ENCODE data around the gene WDR86.

The WDR86 gene

DNA sequence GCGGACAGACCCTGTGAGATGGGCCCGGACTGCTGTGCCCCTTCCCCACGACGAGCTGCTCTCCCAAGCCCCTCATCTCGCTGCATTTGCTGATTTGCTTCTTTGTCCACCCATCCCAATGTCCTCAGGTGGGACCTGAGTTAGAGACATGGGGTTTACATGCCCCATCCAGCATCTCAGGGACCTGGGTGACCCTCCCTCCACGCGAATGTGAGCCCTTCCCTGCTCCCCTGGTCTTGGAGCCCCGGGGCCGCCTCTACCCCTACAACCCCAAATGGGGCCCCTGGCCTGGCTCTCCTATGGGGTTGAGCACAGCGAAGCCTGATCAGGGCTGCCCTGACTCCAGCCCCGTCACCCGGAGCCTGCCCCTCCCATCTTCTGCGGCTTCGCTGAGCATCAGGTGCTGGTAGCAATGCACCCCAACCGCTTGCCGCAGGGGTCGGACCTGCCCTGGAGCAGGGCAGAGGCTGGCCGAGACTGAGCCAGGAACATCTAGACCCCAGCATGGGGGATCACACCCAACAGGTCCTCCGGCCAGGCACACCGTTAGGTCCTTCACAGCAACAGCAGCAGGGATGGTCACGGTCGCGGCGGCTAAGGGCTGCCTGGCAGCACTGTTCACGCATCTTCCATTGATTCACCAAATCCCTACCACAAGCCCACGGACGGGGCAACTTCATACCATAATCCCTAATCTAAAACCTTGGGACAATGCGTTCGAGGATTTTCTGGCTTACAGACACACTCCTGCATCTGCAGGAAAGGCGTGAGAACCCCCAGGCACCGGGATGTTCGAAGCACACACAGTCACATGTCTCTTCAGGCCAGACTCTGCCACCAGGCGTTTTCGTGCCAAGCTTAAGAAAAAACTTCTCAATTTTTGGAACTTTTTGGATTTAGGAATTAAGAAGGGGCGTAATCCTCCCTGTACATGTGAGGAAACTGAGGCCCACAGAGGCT lies 15.5 kb downstream of the WDR86 start:
- Histone ChIP-seq H3K27ac (ENCODE audit: low read length) (no peak overlapping the region), H3K4me1 (ENCODE audit: control insufficient read depth, insufficient read depth, low read length) (no peaks in the 10 kb centered on the region), H3K9me3 (ENCODE audit: control insufficient read depth in 2 of 2, low read length in 2 of 2) (no peaks in the 10 kb centered on the region), H3K27me3 (ENCODE audit: control insufficient read depth in 1 of 2, insufficient read depth in 2 of 2, low read length in 2 of 2) (peaks cover 2 to 3% of the 10 kb centered on the region in 2 donors), H3K9ac (ENCODE audit: low read length in 2 of 2) (no peak overlapping the region), H3K4me3 (ENCODE audit: low read length in 2 of 2) (no peak overlapping the region), H3K36me3 (ENCODE audit: control insufficient read depth in 2 of 2, insufficient read depth in 2 of 2, low read length in 2 of 2) (no peaks in the 10 kb centered on the region)

DNA sequence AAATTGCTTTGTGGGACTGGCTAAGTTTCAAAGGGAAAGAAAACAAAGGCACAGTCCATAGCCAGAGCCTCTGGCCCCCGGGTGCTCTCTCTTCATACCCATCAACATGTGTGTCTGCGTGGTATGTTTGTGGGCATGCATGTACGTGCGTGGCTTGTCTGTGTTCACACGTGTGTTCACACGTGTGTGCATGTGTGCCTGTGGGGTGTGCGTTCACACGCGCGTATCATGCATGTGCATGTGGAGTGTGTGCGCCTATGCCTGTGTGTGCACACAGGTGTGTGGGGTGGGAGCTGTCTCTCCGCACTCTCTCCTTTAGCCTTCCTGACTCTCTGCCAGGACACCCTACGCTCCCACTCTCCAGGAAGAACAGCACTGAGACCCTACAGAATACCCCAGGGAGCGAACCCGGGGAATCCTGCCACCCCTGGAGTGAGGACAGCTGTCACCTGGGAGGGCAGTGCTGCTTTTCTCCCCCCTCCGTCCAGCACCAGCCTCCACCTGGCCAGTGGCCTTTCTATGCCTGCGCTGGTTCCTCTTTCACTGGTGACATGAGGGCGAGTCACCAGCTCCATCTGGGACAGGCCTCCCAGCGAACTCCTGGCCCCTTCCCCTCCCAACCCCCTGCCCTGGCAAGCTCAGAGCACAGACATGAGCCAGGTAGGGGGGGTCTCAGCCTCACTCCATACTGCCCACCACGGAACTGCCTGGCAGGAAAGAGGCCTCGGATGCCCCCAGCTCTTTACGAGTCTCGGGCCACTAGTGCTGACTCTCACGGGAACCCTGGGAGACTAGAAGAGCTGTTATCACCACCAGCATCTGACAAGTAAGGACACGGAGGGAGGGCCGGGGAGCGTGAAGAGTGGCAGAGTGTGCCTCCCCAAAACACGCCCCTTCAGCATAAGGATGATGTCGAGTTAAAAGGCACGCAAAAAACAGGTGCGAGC lies 16.5 kb downstream of the WDR86 start:
- no peak overlapping the region for H3K27ac ChIP-seq (ENCODE audit: low read length)
- H3K9ac ChIP-seq (ENCODE audit: low read length in 2 of 2), result no peak overlapping the region
- H3K27me3 ChIP-seq (ENCODE audit: control insufficient read depth in 1 of 2, insufficient read depth in 2 of 2, low read length in 2 of 2), result peaks cover 2 to 3% of the 10 kb centered on the region in 2 donors
- no peaks in the 10 kb centered on the region for H3K9me3 ChIP-seq (ENCODE audit: control insufficient read depth in 2 of 2, low read length in 2 of 2)
- no peaks in the 10 kb centered on the region for H3K36me3 ChIP-seq (ENCODE audit: control insufficient read depth in 2 of 2, insufficient read depth in 2 of 2, low read length in 2 of 2)
- no peak overlapping the region for H3K4me3 ChIP-seq (ENCODE audit: low read length in 2 of 2)
- H3K4me1 ChIP-seq (ENCODE audit: control insufficient read depth, insufficient read depth, low read length), result no peaks in the 10 kb centered on the region

DNA sequence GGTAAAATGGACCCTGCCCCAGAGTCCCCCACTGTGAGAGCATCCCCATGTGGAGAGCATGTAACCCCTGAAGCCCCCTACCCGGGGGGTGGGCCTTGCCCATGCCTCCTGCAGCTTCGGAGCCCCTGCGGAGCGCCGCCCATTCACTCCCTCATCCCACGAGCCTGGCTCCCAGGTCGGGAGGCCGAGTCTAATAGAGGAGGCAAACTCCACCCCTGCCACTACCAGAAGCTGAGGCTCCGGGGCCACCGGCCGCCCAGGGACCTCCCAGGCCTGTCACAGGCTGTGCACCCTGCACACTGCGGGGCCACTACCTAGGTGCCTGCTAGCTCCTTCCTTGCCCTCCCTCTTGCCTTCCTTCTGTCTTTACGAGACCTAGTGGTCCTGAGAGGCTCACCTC lies 17.4 kb downstream of the WDR86 start:
- Histone ChIP-seq H3K4me3 (ENCODE audit: low read length in 2 of 2) (no peak overlapping the region), H3K9ac (ENCODE audit: low read length in 2 of 2) (no peak overlapping the region), H3K9me3 (ENCODE audit: control insufficient read depth in 2 of 2, low read length in 2 of 2) (no peaks in the 10 kb centered on the region), H3K36me3 (ENCODE audit: control insufficient read depth in 2 of 2, insufficient read depth in 2 of 2, low read length in 2 of 2) (no peaks in the 10 kb centered on the region), H3K27me3 (ENCODE audit: control insufficient read depth in 1 of 2, insufficient read depth in 2 of 2, low read length in 2 of 2) (peaks cover 2 to 3% of the 10 kb centered on the region in 2 donors), H3K27ac (ENCODE audit: low read length) (no peak overlapping the region), H3K4me1 (ENCODE audit: control insufficient read depth, insufficient read depth, low read length) (no peaks in the 10 kb centered on the region)

DNA sequence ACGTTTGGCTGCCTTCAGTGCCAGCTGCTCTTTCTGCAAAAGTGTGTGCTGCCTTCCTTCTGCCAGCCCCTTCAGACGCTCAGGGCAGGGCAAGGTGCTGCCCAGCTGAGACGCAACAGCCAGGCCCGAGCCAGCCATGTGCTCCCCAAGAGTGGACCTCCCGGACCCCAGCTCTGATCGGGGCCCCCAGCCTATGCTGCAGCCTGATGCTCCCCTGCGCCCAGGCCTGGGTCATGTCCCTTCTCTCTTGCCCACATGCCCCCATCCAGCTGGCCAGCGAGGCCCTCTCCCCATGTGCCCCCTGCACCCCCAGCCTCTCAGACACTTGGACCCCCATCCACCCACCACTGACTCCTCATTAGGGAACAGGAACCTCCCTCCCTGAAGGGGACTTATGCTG lies 17.8 kb downstream of the WDR86 start:
- Histone ChIP-seq H3K27ac (ENCODE audit: low read length) (no peak overlapping the region), H3K9ac (ENCODE audit: low read length in 2 of 2) (no peak overlapping the region), H3K4me1 (ENCODE audit: control insufficient read depth, insufficient read depth, low read length) (no peaks in the 10 kb centered on the region), H3K4me3 (ENCODE audit: low read length in 2 of 2) (no peak overlapping the region), H3K27me3 (ENCODE audit: control insufficient read depth in 1 of 2, insufficient read depth in 2 of 2, low read length in 2 of 2) (peaks cover 2 to 3% of the 10 kb centered on the region in 2 donors), H3K9me3 (ENCODE audit: control insufficient read depth in 2 of 2, low read length in 2 of 2) (no peaks in the 10 kb centered on the region), H3K36me3 (ENCODE audit: control insufficient read depth in 2 of 2, insufficient read depth in 2 of 2, low read length in 2 of 2) (no peaks in the 10 kb centered on the region)

DNA sequence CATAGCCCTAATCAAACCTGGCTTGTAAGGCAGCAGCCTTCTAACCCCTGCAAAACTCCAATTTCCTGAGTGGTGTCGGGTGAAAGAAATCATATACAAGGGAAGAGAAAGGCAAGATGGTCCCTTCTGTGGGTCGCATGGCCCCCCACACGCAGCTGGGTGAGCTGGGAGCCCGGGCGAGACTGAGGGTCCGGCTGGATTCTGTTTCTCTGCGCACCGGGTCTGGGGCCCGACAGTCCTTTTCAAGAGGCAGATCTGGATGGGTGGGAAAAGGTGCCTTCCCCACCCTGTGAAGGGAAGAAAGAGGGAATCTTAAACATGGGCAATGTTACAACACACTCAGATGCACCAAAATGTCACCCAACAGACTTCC lies 18.5 kb downstream of the WDR86 start:
- no peaks in the 10 kb centered on the region for H3K4me1 ChIP-seq (ENCODE audit: control insufficient read depth, insufficient read depth, low read length)
- no peak overlapping the region for H3K9ac ChIP-seq (ENCODE audit: low read length in 2 of 2)
- H3K4me3 ChIP-seq (ENCODE audit: low read length in 2 of 2), result no peak overlapping the region
- H3K36me3 ChIP-seq (ENCODE audit: control insufficient read depth in 2 of 2, insufficient read depth in 2 of 2, low read length in 2 of 2), result no peaks in the 10 kb centered on the region
- no peak overlapping the region for H3K27ac ChIP-seq (ENCODE audit: low read length)
- peaks cover 2 to 5% of the 10 kb centered on the region in 2 donors for H3K27me3 ChIP-seq (ENCODE audit: control insufficient read depth in 1 of 2, insufficient read depth in 2 of 2, low read length in 2 of 2)
- H3K9me3 ChIP-seq (ENCODE audit: control insufficient read depth in 2 of 2, low read length in 2 of 2), result no peaks in the 10 kb centered on the region

DNA sequence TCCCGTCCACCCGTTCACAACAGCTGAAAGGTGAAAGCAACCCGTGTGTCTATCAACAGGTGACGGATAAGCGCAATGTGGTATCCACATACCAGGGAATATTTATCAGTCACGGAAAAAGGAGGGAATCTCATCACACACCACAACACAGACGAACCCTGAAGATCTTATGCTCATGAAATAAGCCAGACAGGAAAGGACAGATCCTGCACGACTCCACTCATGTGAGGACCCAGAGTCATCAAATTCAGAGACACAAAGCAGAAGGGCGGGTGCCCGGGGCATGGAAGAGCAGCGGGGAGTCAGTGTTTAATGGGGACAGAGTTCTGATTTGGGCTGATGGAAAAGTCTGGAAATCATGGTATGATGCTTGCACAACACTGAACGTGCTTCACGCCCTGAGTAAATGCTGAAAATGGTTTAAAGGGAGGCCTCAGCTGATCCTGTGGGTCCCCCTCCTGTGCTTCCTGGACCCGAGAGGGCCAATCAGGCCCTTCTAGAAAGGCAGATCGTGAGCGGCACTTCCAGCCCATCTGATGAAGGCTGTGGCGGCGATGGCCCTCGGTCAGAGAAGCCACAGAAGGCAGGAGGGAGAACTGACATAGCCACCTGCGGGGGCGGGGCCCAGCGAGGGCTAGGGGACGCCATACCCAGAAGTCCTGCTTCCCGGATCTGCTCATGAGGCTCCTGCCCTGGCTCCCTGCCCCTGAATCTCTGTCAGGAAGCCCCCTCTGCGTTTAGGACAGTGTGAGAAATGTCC lies 19.1 kb downstream of the WDR86 start:
- Histone ChIP-seq H3K9me3 (ENCODE audit: control insufficient read depth in 2 of 2, low read length in 2 of 2) (no peaks in the 10 kb centered on the region), H3K4me3 (ENCODE audit: low read length in 2 of 2) (no peak overlapping the region), H3K27ac (ENCODE audit: low read length) (no peak overlapping the region), H3K9ac (ENCODE audit: low read length in 2 of 2) (no peak overlapping the region), H3K4me1 (ENCODE audit: control insufficient read depth, insufficient read depth, low read length) (no peaks in the 10 kb centered on the region), H3K36me3 (ENCODE audit: control insufficient read depth in 2 of 2, insufficient read depth in 2 of 2, low read length in 2 of 2) (no peaks in the 10 kb centered on the region), H3K27me3 (ENCODE audit: control insufficient read depth in 1 of 2, insufficient read depth in 2 of 2, low read length in 2 of 2) (peaks cover 2 to 5% of the 10 kb centered on the region in 2 donors)

DNA sequence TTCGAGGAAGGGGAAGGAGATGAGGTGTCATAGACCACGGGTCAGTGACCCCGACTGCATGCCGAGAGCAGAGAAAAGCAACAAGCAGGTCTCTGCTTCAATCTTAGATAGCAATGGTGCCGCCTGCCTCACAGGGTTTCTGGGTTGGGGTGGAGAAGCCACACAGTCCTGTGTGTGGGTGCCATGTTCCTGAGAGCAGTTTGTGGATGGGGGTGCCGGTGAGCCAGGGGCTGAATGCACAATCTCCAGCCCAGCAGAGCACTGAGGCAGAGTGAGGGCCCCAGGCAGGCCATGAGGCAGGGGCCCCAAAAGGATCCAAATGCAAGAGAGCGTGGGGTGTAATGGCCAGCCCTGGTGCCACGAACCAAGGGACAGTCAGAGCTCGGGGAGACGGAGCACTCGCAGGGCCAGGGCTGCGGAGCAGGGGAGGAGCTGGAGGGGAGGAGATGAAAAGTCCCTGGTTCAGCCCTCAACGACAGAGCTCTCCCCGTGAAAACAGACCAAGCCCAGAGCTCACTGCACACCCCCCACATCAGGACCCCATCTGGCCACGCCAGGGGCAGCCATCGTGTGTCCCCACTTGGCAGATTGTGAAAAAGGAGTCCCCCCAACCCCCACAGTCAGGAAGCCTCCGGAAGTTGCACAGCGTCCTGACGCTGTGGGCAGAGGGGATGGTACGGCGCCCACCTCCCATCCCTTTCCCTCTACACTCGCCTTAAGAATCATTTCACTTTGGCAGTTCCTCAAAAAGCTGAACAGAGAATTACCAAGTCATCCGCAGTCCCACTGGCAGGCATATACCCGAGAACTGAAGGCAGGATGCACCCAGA lies 19.9 kb downstream of the WDR86 start:
- Histone ChIP-seq H3K27me3 (ENCODE audit: control insufficient read depth in 1 of 2, insufficient read depth in 2 of 2, low read length in 2 of 2) (peaks cover 5% of the 10 kb centered on the region in 2 donors), H3K9me3 (ENCODE audit: control insufficient read depth in 2 of 2, low read length in 2 of 2) (no peaks in the 10 kb centered on the region), H3K36me3 (ENCODE audit: control insufficient read depth in 2 of 2, insufficient read depth in 2 of 2, low read length in 2 of 2) (no peaks in the 10 kb centered on the region), H3K27ac (ENCODE audit: low read length) (no peak overlapping the region), H3K9ac (ENCODE audit: low read length in 2 of 2) (no peak overlapping the region), H3K4me3 (ENCODE audit: low read length in 2 of 2) (no peak overlapping the region), H3K4me1 (ENCODE audit: control insufficient read depth, insufficient read depth, low read length) (no peaks in the 10 kb centered on the region)

DNA sequence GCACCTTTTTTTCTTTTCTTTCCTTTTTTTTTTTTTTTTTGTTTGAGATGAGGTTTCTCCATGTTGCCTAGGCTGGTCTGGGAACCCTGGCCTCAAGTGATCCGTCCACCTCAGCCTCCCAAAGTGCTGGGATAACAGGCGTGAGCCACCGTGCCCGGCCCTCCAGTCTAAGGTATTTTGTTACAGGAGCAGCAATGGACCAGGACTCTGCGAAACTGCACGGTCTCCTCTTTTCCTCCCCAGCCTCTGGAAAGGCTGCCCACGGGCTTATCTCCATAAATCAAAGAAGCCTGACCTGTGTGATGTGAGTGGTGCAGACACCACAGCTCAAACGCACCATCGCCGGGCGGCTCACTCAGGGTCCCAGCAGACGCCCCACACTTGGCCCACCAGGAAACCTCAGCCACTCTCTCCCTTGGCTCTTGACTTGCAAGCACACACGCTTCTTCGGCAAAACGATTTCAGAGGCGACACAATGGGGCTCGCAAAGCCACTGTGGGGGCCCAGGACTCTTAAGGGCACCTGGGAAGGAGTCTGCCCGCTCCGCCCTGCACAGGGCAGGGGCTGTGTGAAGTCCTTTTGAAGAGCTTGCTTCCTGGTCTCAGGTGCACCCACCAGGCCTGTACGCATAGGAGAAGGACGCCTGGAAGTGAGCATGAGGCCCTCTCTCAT lies 20.6 kb downstream of the WDR86 start:
- Histone ChIP-seq H3K36me3 (ENCODE audit: control insufficient read depth in 2 of 2, insufficient read depth in 2 of 2, low read length in 2 of 2) (no peaks in the 10 kb centered on the region), H3K9ac (ENCODE audit: low read length in 2 of 2) (no peak overlapping the region), H3K4me3 (ENCODE audit: low read length in 2 of 2) (no peak overlapping the region), H3K9me3 (ENCODE audit: control insufficient read depth in 2 of 2, low read length in 2 of 2) (no peaks in the 10 kb centered on the region), H3K4me1 (ENCODE audit: control insufficient read depth, insufficient read depth, low read length) (no peaks in the 10 kb centered on the region), H3K27me3 (ENCODE audit: control insufficient read depth in 1 of 2, insufficient read depth in 2 of 2, low read length in 2 of 2) (peaks cover 8% of the 10 kb centered on the region in 2 donors), H3K27ac (ENCODE audit: low read length) (no peak overlapping the region)

DNA sequence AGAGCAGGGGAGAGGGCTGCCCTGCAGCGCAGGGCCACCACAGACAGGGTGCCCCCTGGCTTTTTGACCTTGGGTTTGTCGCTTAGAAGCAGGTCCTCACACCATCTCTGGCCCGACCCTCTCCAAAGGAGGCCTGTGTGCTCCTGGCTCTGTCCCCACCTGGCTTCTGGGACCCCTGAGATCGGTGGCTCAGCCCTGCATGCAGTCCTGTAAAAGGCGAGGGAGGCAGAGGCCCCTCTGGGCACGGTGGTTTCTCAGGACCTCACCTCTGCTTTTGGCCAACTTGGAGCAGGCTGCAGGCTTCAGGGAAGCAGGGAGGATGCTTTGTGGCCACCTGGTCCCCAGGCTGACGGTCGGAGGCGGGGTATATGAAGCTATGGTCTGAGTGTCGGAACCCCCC lies 21.4 kb downstream of the WDR86 start:
- H3K4me3 ChIP-seq (ENCODE audit: low read length in 2 of 2), result no peak overlapping the region
- H3K27me3 ChIP-seq (ENCODE audit: control insufficient read depth in 1 of 2, insufficient read depth in 2 of 2, low read length in 2 of 2), result peaks cover 9 to 15% of the 10 kb centered on the region in 2 donors
- H3K36me3 ChIP-seq (ENCODE audit: control insufficient read depth in 2 of 2, insufficient read depth in 2 of 2, low read length in 2 of 2), result no peaks in the 10 kb centered on the region
- no peaks in the 10 kb centered on the region for H3K4me1 ChIP-seq (ENCODE audit: control insufficient read depth, insufficient read depth, low read length)
- H3K27ac ChIP-seq (ENCODE audit: low read length), result no peak overlapping the region
- H3K9ac ChIP-seq (ENCODE audit: low read length in 2 of 2), result no peak overlapping the region
- no peaks in the 10 kb centered on the region for H3K9me3 ChIP-seq (ENCODE audit: control insufficient read depth in 2 of 2, low read length in 2 of 2)

Measured in stomach smooth muscle (tissue), 2 donors.